ENCODE results near the gene PGP.
"Not testable (repeated sequence)": the region's sequence is repeated elsewhere in the genome, so short reads cannot be mapped to it uniquely, and the experiment has no call there.

The PGP gene

DNA sequence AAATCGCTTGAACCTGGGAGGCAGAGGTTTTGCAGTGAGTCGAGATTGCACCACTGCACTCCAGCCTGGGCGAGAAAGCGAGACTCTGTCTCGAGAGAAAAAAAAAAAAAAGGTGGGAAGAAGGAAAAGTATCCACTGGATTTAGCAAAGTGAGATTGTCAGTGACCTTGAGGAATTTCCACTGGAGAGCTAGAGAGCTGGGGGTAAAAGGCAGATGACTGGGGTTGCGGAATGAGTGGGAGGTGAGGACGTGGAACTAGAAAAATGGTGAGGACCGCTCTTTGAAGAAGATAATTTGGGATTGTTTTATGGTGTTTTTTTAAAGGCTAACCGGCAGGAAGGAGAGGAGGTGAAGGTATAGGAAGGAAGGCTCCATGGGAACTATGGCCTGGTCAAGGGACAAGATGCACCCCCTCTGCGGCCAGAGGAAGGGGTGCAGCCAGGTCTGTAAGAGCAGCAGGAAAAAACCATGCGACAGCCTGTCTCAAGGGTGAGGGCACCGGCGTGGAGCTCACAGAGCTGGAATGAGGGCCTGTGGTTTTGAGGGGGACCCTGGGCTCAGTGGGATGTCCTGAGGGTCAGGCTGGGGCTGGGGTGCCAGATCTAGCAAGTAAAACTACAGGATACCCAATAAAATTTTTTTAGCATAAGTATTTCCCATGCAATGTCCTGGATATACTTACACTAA, 10.1 kb downstream of the PGP start:
- TF ChIP-seq CTCF (IDR thresholded peaks at IDR 0.05; ENCODE audit: low read length, missing control alignments), result no peak
- H3K4me3 ChIP-seq (replicated peaks; ENCODE audit: low read depth, low read length), result peak overlapping the region; percentile 88
- DNase-seq (ENCODE audit: low read depth), result no peak

- H3K4me3 ChIP-seq (replicated peaks; ENCODE audit: low read depth, low read length); DNase-seq (ENCODE audit: low read depth): not testable (repeated sequence)
Observed at GRCh38 chr16:2203119-2203688, 11.4 kb downstream of the PGP start.

- DNase-seq (ENCODE audit: low read depth), result no peak
- no peak overlapping the region for H3K4me3 ChIP-seq (replicated peaks; ENCODE audit: low read depth, low read length)
- TF ChIP-seq CTCF (IDR thresholded peaks at IDR 0.05; ENCODE audit: low read length, missing control alignments), result no peak
Observed at GRCh38 chr16:2200313-2200712, 14.3 kb downstream of the PGP start.

DNA sequence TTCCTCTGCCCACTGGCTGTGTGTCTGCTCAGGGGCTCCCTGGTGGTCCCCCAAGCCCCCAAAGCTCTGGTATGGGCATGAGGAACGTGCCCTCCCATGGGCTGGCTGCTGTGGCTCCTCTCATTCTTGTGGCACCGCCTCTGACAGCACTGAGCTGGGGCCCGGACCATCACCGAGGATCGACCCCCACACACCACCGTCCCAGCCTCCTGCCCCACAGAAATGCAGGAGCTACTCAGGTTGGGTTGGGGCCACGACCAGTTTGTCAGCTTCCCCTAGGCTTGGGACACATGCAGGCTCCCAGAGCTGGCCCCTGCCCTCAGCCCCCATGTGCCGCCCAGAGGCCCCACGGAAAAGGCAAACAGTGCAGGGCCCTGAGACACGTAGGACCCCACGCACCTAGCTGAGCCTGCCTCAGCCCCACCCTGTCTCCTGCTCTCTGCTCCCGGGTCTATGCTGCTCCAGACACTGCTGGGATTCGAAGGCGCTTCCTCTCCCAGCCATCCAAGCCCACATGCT, 15.0 kb downstream of the PGP start:
- DNase-seq (ENCODE audit: low read depth), result no peak
- H3K4me3 ChIP-seq (replicated peaks; ENCODE audit: low read depth, low read length), result no peak overlapping the region
- no peak for TF ChIP-seq CTCF (IDR thresholded peaks at IDR 0.05; ENCODE audit: low read length, missing control alignments)

GRCh38 chr16:2199095-2199494, 15.5 kb downstream of the PGP start:
- no peak for TF ChIP-seq CTCF (IDR thresholded peaks at IDR 0.05; ENCODE audit: low read length, missing control alignments)
- DNase-seq (ENCODE audit: low read depth), result no peak
- no peak overlapping the region for H3K4me3 ChIP-seq (replicated peaks; ENCODE audit: low read depth, low read length)

- TF ChIP-seq CTCF (IDR thresholded peaks at IDR 0.05; ENCODE audit: low read length, missing control alignments), result no peak
- no peak overlapping the region for H3K4me3 ChIP-seq (replicated peaks; ENCODE audit: low read depth, low read length)
- DNase-seq (ENCODE audit: low read depth), result no peak
Observed at GRCh38 chr16:2198283-2198682, 16.4 kb downstream of the PGP start.

GRCh38 chr16:2197765-2198164, 16.9 kb downstream of the PGP start:
- no peak for DNase-seq (ENCODE audit: low read depth)
- no peak overlapping the region for H3K4me3 ChIP-seq (replicated peaks; ENCODE audit: low read depth, low read length)

More at GRCh38 chr16:2197765-2198164, 16.9 kb downstream of the PGP start:
- TF ChIP-seq CTCF (IDR thresholded peaks at IDR 0.05; ENCODE audit: low read length, missing control alignments), result no peak
